GM19193 (cell line): ENCODE data around the gene PNRC1.
A peak's percentile ranks its signal among the peaks of the same experiment; 100 is the strongest.

Experiments used
- POLR2A ChIP-seq: IDR thresholded peaks from 4 replicates; pipeline ENCODE4 v1.6.1; 2011; ENCODE audit not compliant: insufficient read depth, insufficient read length; ENCODE audit errors: extremely low read depth

Gene PNRC1

GRCh38 chr6:89081423-89082322 lies 1.1 kb downstream of the PNRC1 start:
- TF ChIP-seq POLR2A, result peak; percentile 84

GRCh38 chr6:89082486-89082891 lies 1.9 kb downstream of the PNRC1 start:
- no peak for TF ChIP-seq POLR2A

DNA sequence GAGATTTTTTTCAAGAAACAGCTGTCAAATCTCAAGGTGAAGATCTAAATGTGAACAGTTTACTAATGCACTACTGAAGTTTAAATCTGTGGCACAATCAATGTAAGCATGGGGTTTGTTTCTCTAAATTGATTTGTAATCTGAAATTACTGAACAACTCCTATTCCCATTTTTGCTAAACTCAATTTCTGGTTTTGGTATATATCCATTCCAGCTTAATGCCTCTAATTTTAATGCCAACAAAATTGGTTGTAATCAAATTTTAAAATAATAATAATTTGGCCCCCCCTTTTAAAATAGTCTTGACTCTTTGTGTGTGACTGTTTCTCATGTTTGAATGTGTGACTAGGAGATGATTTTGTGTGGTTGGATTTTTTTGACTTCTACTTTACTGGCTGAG lies 4.0 kb downstream of the PNRC1 start:
- no peak for TF ChIP-seq POLR2A

GRCh38 chr6:89084954-89085353 lies 4.4 kb downstream of the PNRC1 start:
- no peak for TF ChIP-seq POLR2A

DNA sequence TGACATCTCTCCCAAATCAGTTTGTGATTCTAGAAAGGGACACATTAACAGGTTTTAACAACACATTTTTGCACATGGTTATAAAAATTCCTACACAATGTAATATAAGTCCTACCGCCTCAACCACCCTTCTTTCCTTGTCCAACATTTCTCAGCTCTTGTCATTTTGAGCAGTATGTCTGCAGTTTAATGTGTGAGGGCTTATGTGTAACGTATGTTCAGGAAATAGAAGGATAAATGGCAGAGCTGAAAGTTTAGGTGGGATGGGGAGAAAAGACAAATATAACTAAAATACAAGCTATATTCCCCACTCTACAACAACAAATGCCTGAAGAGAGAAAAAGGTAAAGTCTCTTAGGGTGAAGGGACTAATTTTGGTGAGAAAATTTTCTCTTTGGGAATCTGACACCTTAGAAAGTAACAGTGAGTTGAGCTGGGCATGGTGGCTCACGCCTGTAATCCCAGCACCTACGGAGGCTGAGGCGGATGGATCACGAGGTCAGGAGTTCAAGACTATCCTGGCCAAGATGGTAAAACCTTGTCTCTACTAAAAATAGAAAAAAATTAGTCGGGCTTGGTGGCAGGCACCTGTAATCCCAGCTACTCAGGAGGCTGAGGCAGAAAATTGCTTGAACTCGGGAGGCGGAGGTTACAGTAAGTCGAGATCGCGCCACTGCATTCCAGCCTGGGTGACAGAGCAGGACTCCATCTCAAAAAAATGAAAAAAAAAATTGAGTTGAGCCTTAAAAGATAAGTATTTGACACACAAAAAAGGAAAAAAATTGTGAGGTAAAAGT lies 5.1 kb downstream of the PNRC1 start:
- TF ChIP-seq POLR2A, result no peak

DNA sequence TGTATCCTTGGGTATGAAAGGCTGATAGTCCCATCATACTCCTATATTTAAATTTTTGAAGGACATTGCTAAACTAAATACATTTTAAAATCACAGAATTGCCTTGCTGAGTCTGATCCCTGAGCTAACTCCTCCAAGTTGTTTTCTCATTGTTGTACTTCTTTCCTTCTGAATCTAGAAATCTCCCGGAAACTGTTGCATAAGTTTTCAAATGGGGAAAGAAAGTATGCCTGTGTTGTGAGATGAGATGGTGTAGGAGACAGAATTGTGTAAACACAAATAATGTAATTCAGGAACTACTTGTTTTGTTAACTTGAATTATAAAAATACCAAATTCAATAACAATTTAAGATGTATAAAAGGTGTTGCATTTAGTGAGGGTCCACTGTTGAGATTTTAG lies 7.3 kb downstream of the PNRC1 start:
- TF ChIP-seq POLR2A, result no peak

GRCh38 chr6:89098461-89098860 lies 17.9 kb downstream of the PNRC1 start:
- TF ChIP-seq POLR2A, result no peak

DNA sequence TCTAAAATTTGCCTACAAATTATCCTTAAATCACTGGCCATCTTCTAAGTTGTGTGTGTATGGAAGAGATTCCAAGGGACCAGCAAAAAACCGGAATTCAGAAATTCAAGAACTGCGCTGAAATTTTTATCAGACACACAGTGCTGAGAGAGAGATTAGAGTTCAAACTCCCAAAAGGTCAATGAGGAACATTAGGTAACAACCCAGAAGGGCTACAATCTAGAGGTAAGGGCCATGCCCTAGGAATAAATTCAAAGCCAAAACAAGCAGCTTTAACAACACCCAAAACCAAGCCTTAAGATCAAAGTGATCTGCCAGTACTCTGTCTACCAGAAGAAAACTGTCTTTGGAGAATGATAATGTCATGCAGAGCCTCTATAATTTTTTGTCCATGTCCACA lies 19.6 kb downstream of the PNRC1 start:
- no peak for TF ChIP-seq POLR2A

GRCh38 chr6:89110284-89110683 lies 29.7 kb downstream of the PNRC1 start:
- TF ChIP-seq POLR2A, result no peak

DNA sequence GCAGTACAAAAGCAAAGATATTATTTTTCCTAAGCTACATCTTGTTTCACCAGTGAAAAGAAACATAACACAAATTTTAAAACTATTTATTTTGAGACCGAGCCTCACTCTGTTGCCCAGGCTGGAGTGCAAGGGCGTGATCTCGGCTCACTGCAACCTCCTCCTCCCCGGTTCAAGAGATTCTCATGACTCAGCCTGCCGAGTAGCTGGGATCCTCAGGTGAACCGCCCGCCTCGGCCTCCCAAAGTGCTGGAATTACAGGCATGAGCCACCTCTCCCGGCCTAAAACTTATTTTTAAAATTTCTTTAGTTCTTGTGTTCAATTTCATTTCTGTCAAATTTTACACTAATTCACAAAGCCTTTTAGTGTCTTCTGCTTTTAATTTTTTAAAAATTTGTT lies 31.4 kb downstream of the PNRC1 start:
- TF ChIP-seq POLR2A, result no peak

DNA sequence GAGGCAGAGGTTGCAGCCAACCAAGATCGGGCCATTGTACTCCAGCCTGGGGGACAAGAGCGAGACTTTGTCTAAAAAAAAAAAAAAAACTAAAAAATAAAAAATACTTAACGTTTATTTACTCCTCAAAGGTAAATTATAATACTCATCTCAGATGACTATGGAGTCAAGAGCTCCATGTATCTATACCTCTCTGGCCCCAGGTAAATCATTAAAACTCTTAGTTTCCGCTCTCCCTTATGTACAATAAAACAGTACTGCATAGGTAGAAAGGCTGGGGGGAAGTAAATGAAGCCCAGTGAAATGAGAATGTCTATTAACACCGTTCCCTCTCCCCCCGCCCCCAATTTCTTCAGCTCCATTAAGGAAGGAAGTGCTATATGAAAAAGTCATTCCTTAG lies 36.2 kb downstream of the PNRC1 start:
- TF ChIP-seq POLR2A, result no peak

- no peak for TF ChIP-seq POLR2A
These were observed 36.9 kb downstream of the PNRC1 start, which contains the start of gene SRSF12 for GRCh38 chr6:89117211-89118108. Gene SRSF12 (minus strand): TSS chr6:89118071. CDS start chr6:89117887, 184 bp downstream.

DNA sequence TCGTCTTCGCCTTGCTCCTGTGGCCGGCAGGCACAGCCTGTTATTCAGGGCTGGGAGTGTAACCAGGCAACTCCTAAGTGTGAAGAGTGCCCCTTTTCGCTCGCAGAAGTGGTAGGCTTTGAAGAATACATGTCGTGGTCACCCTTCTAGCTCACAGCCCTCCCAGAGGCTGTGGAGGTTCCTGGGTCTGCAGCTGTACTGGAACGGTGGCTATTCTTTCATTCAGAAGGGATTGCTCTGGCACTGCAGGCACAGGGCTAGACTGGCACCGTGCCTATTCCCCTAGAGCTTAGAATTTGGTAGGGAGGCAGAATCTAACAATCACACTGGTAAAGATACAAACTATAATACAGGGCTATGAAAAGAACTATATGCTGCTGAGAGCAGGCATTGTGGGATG lies 38.4 kb downstream of the PNRC1 start:
- TF ChIP-seq POLR2A, result no peak

GRCh38 chr6:89120371-89120770 lies 39.8 kb downstream of the PNRC1 start:
- no peak for TF ChIP-seq POLR2A

DNA sequence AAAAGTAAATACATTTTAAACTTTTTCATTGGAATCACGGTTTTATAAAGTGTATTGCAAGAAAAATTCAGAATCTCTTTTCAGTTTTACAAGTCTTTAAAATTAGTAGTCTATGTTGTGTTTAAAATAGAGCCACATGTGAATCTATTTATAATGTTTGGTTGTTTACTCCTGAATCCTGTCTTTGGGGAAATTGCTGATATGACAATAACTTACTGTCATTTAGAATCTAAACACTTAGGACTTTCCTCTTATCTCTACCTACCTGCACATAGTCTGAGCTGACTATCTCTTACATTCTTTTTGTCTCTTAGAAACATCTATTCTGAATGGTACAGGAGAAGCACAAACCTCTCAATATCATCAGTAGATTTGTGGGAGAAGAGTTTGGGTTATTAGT lies 41.4 kb downstream of the PNRC1 start:
- no peak for TF ChIP-seq POLR2A
